Progenitor cell of endocrine pancreas (in vitro differentiated cells): Measurements from ENCODE around the gene PAFAH1B1. TPM values are rescaled to one million over a fixed set of nuclear protein-coding genes. Genes with fewer than 3 reads are reported as not detected.
A peak's percentile ranks its signal among the peaks of the same experiment; 100 is the strongest.
"Not testable (repeated sequence)": the region's sequence is repeated elsewhere in the genome, so short reads cannot be mapped to it uniquely, and the experiment has no call there.

Source experiments
- DNase-seq: peaks from one replicate; pipeline ENCODE4 v3.0.0; 2021; ENCODE audit warnings: low spot score; ENCODE audit not compliant: unreplicated experiment
- H3K27ac Mint-ChIP-seq: 2 replicates; pipeline ENCODE4 v1.8.0; 2021; ENCODE audit warnings: mild to moderate bottlenecking, moderate library complexity, mixed read lengths
- H3K27me3 Mint-ChIP-seq: 2 replicates; pipeline ENCODE4 v1.8.0; 2021; ENCODE audit warnings: mixed read lengths
- H3K36me3 Mint-ChIP-seq: 2 replicates; pipeline ENCODE4 v1.8.0; 2022; ENCODE audit warnings: mixed read lengths; ENCODE audit not compliant: insufficient read depth
- H3K4me1 Mint-ChIP-seq: 2 replicates; pipeline ENCODE4 v1.8.0; 2021; ENCODE audit warnings: low read depth, mixed read lengths
- H3K4me3 Mint-ChIP-seq: 2 replicates; pipeline ENCODE4 v1.8.0; 2021; ENCODE audit warnings: low read depth, mild to moderate bottlenecking, moderate library complexity, mixed read lengths
- H3K9me3 Mint-ChIP-seq: 2 replicates; pipeline ENCODE4 v1.8.0; 2021; ENCODE audit warnings: low read depth, mixed read lengths
- total RNA-seq: library from RNA; stranded (reverse); gene quantifications from 2 replicates; pipeline ENCODE4 v1.2.1, GENCODE V29; 2021
- TF ChIP-seq, protein P1 (sequence below): fragments of 200-600 bp; sonication (generic); IDR thresholded peaks from one replicate; pipeline ENCODE4 v1.5.0; 2021; ENCODE audit warnings: antibody characterized with exemption, mild to moderate bottlenecking; ENCODE audit not compliant: unreplicated experiment

Gene PAFAH1B1
- total RNA-seq, 1 donor from 2014 or later = 140 TPM

DNA sequence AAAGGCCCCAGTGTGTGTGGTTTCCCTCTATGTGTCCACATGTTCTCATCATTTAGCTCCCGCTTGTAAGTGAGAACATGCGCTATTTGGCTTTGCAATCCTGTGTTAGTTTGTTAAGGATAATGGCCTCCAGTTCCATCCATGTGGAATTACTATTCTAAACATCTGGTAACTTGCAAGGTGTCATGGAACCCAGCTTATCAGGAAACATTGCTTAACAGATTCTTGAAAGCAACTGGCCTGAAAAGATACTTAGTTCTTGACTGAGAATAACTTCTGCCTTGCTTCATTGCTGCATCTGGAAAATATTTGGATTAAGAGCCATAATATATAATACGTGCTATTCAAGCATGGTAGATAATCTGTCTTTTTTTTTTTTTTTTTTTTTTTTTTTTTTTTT is 27.8 kb downstream of the PAFAH1B1 start:
- Mint-ChIP-seq H3K9me3 (no peaks in the 10 kb centered on the region), H3K27ac (peak overlapping the region; percentile 8), H3K36me3 (peaks cover 26% of the 10 kb centered on the region)

DNA sequence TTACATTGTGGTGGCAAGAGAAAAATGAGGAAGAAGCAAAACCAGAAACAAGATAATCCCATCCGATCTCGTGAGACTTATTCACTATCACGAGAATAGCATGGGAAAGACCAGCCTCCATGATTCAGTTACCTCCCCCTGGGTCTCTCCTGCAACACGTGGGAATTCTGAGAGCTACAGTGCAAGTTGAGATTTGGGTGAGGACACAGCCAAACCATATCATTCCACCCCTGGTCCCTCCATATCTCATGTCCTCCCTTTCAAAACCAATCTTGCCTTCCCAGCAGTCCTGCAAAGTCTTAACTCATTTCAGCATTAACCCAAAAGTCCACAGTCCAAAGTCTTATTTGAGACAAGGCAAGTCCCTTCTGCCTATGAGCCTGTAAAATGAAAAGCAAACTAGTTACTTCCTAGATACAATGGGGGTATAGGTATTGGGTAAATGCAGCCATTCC is 28.5 kb downstream of the PAFAH1B1 start:
- Mint-ChIP-seq H3K27ac (peak overlapping the region; percentile 70), H3K36me3 (peaks cover 29% of the 10 kb centered on the region)
- DNase-seq, H3K4me3 Mint-ChIP-seq, H3K4me1 Mint-ChIP-seq, H3K27me3 Mint-ChIP-seq, H3K9me3 Mint-ChIP-seq: not testable (repeated sequence)

More for the DNA sequence above, 27.8 kb downstream of the PAFAH1B1 start:
- Mint-ChIP-seq H3K27me3 (no peaks in the 10 kb centered on the region), H3K4me1 (peaks cover 4% of the 10 kb centered on the region), H3K4me3 (no peak overlapping the region)
- no peak for DNase-seq
- TF ChIP-seq, protein P1, sequence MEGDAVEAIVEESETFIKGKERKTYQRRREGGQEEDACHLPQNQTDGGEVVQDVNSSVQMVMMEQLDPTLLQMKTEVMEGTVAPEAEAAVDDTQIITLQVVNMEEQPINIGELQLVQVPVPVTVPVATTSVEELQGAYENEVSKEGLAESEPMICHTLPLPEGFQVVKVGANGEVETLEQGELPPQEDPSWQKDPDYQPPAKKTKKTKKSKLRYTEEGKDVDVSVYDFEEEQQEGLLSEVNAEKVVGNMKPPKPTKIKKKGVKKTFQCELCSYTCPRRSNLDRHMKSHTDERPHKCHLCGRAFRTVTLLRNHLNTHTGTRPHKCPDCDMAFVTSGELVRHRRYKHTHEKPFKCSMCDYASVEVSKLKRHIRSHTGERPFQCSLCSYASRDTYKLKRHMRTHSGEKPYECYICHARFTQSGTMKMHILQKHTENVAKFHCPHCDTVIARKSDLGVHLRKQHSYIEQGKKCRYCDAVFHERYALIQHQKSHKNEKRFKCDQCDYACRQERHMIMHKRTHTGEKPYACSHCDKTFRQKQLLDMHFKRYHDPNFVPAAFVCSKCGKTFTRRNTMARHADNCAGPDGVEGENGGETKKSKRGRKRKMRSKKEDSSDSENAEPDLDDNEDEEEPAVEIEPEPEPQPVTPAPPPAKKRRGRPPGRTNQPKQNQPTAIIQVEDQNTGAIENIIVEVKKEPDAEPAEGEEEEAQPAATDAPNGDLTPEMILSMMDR = no peak

DNA sequence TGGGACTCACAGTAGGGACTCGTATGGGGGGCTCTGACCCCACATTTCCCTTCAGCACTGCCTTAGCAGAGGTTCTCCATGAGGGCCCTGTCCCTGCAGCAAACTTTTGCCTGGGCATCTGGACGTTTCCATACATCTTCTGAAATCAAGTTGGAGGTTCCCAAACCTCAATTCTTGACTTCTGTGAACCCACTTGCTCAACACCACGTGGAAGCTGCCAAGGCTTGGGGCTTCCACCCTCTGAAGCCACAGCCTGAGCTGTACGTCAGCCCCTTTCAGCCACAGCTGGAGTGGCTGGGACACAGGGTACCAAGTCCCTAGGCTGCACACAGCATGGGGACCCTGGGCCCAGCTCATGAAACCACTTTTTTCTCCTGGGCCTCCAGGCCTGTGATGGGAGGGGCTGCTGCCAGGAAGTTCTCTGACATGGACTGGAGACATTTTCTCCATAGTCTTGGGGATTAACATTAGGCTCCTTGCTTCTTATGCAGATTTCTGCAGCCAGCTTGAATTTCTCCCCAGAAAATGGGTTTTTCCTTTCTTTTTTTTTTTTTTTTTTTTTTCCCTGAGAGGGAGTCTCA is 29.4 kb downstream of the PAFAH1B1 start:
- peaks cover 34% of the 10 kb centered on the region for H3K36me3 Mint-ChIP-seq
- not testable (repeated sequence) for H3K27ac Mint-ChIP-seq, H3K27me3 Mint-ChIP-seq, H3K4me1 Mint-ChIP-seq, H3K4me3 Mint-ChIP-seq, DNase-seq
- peaks cover 12% of the 10 kb centered on the region for H3K9me3 Mint-ChIP-seq

DNA sequence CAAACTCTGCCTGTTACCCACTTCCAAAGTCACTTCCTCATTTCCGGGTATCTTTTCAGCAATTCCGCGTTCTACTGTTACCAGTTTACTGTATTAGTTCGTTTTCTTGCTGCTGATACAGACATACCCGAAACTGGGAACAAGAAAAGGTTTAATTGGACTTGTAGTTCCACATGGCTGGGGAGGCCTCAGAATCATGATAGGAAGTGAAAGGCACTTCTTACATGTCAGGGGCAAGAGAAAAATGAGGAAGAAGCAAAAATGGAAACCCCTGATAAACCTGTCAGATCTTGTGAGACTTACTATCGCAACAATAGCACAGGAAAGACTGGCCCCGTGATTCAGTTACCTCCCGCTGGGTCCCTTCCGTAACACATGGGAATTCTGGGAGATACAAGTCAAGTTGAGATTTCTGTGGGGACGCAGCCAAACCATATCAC is 30.9 kb downstream of the PAFAH1B1 start:
- no peaks in the 10 kb centered on the region for H3K27me3 Mint-ChIP-seq
- H3K4me3 Mint-ChIP-seq = no peak overlapping the region
- H3K9me3 Mint-ChIP-seq = peaks cover 22% of the 10 kb centered on the region
- TF ChIP-seq, protein P1 = no peak
- H3K4me1 Mint-ChIP-seq = peaks cover 11% of the 10 kb centered on the region
- peaks cover 38% of the 10 kb centered on the region for H3K36me3 Mint-ChIP-seq
- DNase-seq = no peak
- H3K27ac Mint-ChIP-seq = peak overlapping the region; percentile 73

DNA sequence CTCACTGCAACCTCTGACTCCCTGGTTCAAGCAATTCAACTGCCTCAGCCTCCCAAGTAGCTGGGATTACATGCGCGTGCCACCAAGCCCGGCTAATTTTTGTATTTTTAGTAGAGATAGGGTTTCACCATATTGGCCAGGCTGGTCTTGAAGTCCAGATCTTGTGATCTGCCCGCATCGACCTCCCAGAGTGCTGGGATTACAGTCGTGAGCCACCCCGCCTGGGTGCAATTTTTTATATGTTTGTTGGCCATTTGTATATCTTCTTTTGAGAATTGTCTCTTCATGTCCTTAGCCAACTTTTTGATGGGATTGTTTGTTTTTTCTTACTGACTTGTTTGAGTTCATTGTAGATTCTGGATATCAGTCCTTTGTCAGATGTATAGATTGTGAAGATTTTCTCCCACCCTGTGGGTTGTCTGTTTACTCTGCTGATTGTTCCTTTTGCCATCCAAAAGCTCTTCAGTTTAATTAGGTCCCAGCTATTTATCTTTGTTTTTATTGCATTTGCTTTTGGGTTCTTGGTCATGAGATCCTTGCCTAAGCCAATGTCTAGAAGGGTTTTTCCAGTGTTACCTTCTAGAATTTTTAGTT is 33.3 kb downstream of the PAFAH1B1 start:
- H3K27me3 Mint-ChIP-seq, DNase-seq, H3K4me3 Mint-ChIP-seq: not testable (repeated sequence)
- Mint-ChIP-seq H3K27ac (peak overlapping the region; percentile 14), H3K4me1 (peaks cover 22% of the 10 kb centered on the region), H3K9me3 (peaks cover 22% of the 10 kb centered on the region), H3K36me3 (peaks cover 35% of the 10 kb centered on the region)

DNA sequence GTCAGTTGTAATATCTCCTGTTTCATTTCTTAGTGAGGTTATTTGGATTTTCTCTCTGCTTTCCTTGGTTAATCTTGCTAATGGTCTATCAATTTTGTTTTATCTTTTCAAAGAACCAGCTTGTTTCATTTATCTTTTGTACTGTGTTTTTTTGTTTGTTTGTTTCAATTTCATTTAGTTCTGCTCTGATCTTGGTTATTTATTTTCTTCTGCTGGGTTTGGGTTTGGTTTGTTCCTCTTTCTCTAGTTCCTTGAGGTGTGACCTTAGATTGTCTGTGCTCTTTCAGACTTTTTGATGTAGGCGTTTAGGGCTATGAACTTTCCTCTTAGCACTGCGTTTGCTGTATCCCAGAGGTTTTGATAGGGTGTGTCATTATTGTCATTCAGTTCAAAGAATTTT is 35.5 kb downstream of the PAFAH1B1 start:
- Mint-ChIP-seq H3K36me3 (peaks cover 23% of the 10 kb centered on the region), H3K9me3 (peaks cover 22% of the 10 kb centered on the region), H3K4me1 (peaks cover 22% of the 10 kb centered on the region)
- DNase-seq, H3K4me3 Mint-ChIP-seq, H3K27me3 Mint-ChIP-seq, H3K27ac Mint-ChIP-seq: not testable (repeated sequence)

DNA sequence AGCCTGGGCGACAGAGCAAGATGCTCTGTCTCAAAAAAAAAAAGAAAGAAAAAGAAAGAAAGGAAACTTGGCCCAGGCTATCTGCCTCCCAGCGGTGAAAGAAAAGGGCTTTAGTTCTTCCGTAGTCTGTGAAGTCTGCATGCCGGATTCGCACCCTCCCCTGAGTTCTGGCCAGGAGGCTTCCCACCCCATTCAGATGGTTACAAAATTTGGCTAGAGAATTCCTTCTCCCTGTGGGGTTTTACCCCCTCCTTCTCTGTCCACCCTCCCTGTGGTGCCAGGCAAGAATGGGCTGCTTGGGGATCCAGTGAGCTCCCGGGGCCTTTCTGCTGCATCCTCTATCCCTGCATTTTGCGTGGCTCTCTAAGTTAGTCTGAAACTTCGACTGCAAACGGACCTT is 37.8 kb downstream of the PAFAH1B1 start:
- Mint-ChIP-seq H3K4me1 (peaks cover 25% of the 10 kb centered on the region), H3K4me3 (no peak overlapping the region), H3K36me3 (peaks cover 20% of the 10 kb centered on the region), H3K9me3 (peaks cover 22% of the 10 kb centered on the region), H3K27ac (no peak overlapping the region), H3K27me3 (no peaks in the 10 kb centered on the region)
- no peak for DNase-seq
- TF ChIP-seq, protein P1 = no peak
